GM19397 (cell line): ENCODE data around the gene SUPV3L1.

Experiments used
- ATAC-seq: cut with Tn5 transposase; IDR thresholded peaks from one replicate; pipeline ENCODE4 v1.9.1; 2021; ENCODE audit warnings: mild to moderate bottlenecking, moderate library complexity; ENCODE audit not compliant: unreplicated experiment

Gene SUPV3L1

GRCh38 chr10:69254877-69255276, 74.8 kb downstream of the SUPV3L1 start:
- no peak for ATAC-seq
